Measurements from ENCODE around the gene GPR176.

DNA sequence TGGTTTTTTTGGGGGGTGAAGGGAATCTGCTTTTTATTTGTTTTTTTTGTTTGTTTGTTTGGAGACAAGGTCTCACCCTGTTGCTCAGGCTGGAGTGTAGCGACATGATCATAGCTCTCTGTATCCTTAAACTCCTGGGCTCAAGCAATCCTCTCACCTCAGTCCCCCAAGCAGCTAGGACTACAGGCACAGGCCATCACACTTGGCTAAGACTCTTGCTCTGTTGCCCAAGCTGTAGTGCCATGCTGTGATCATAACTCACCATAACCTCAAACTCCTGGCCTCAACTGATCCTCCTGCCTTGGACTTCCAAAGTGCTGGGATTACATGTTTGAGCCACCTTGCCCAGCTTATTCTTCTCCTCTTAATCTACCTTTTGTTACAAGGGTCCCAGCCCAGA is 31.8 kb downstream of the GPR176 start:
- TF ChIP-seq, protein P1, sequence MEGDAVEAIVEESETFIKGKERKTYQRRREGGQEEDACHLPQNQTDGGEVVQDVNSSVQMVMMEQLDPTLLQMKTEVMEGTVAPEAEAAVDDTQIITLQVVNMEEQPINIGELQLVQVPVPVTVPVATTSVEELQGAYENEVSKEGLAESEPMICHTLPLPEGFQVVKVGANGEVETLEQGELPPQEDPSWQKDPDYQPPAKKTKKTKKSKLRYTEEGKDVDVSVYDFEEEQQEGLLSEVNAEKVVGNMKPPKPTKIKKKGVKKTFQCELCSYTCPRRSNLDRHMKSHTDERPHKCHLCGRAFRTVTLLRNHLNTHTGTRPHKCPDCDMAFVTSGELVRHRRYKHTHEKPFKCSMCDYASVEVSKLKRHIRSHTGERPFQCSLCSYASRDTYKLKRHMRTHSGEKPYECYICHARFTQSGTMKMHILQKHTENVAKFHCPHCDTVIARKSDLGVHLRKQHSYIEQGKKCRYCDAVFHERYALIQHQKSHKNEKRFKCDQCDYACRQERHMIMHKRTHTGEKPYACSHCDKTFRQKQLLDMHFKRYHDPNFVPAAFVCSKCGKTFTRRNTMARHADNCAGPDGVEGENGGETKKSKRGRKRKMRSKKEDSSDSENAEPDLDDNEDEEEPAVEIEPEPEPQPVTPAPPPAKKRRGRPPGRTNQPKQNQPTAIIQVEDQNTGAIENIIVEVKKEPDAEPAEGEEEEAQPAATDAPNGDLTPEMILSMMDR (IDR thresholded peaks at IDR 0.05): no peak
- TF ChIP-seq POLR2A (IDR thresholded peaks at IDR 0.05): no peak

All from tibial nerve (tissue), 3 donors.